HL-60 (cell line): Measurements from ENCODE around the gene ANKRD44.

Source experiments
- DNase-seq, 2 experiments: peaks; one replicate each; pipeline ENCODE4 v3.0.0-alpha.2; 2010 to 2020; ENCODE audit warnings: low read depth in 1 of 2, low spot score in 1 of 2
- H3K27ac ChIP-seq: fragments of 250-450 bp; sonication (Bioruptor Pico); replicated peaks from 2 replicates; pipeline ENCODE4 v1.5.1; 2020; ENCODE audit warnings: mild to moderate bottlenecking, moderate library complexity
- H3K27me3 ChIP-seq: fragments of 250-450 bp; sonication (Bioruptor Pico); 2 replicates; pipeline ENCODE4 v1.5.1; 2021; ENCODE audit warnings: mild to moderate bottlenecking, moderate library complexity; ENCODE audit not compliant: insufficient read depth, poor library complexity, severe bottlenecking
- H3K4me3 ChIP-seq: replicated peaks from 2 replicates; pipeline ENCODE4 v1.5.1; 2011; ENCODE audit warnings: mild to moderate bottlenecking, control low read depth, low read length; ENCODE audit not compliant: insufficient read depth
- GABPA ChIP-seq: IDR thresholded peaks from 2 replicates; pipeline ENCODE4 v1.6.1; 2012; ENCODE audit warnings: low read depth
- POLR2AphosphoS5 ChIP-seq: IDR thresholded peaks from 2 replicates; pipeline ENCODE4 v1.6.1; 2012; ENCODE audit warnings: low read depth
- SPI1 ChIP-seq: IDR thresholded peaks from 2 replicates; pipeline ENCODE4 v1.6.1; 2012; ENCODE audit warnings: low read depth, mild to moderate bottlenecking, borderline replicate concordance
- TF ChIP-seq, protein P1 (sequence below): IDR thresholded peaks from one replicate; pipeline ENCODE4 v1.5.1; 2011; ENCODE audit warnings: low read length, control low read depth, inconsistent platforms; ENCODE audit not compliant: insufficient read depth
- TF ChIP-seq, protein P2 (sequence below): IDR thresholded peaks from 2 replicates; pipeline ENCODE4 v1.6.1; 2012; ENCODE audit warnings: low read depth; ENCODE audit not compliant: insufficient replicate concordance

Gene ANKRD44

DNA sequence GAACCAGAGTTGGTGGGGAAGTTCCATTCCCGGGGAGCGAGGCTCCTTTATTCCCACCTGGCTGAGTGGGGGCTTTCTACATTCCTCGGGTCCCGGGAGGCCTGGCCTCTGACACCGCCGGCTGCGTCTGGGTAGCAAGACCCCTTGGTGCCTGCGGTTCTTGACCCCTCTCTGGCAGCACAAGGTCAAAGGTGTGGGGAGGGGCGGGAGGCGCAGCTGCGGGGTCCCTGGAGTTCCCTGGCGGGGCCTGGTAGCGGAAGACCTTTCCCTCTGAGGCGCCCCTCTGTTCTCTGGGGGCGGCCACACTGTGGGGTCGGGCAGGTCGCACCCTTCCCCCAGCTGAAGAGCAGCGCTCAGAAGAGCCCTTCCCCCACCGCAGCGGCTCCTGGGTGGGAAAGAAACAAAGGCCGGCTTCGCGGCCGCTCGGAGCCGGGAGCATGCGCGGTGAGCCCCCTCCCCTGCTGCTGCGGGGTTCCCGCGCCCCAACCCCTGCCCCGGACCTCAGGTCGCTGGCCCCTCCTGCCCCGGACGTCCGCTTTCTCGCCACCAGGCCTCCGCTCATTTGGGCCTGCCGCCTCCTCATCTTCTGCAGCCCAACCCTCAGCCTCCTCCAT lies 146.3 kb downstream of the ANKRD44 start:
- Histone ChIP-seq H3K27me3 (no peaks in the 10 kb centered on the region), H3K4me3 (no peak overlapping the region), H3K27ac (no peak overlapping the region)
- no peak for DNase-seq
- no peak for TF ChIP-seq POLR2AphosphoS5
- TF ChIP-seq, protein P1, sequence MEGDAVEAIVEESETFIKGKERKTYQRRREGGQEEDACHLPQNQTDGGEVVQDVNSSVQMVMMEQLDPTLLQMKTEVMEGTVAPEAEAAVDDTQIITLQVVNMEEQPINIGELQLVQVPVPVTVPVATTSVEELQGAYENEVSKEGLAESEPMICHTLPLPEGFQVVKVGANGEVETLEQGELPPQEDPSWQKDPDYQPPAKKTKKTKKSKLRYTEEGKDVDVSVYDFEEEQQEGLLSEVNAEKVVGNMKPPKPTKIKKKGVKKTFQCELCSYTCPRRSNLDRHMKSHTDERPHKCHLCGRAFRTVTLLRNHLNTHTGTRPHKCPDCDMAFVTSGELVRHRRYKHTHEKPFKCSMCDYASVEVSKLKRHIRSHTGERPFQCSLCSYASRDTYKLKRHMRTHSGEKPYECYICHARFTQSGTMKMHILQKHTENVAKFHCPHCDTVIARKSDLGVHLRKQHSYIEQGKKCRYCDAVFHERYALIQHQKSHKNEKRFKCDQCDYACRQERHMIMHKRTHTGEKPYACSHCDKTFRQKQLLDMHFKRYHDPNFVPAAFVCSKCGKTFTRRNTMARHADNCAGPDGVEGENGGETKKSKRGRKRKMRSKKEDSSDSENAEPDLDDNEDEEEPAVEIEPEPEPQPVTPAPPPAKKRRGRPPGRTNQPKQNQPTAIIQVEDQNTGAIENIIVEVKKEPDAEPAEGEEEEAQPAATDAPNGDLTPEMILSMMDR, result no peak
- TF ChIP-seq, protein P2, sequence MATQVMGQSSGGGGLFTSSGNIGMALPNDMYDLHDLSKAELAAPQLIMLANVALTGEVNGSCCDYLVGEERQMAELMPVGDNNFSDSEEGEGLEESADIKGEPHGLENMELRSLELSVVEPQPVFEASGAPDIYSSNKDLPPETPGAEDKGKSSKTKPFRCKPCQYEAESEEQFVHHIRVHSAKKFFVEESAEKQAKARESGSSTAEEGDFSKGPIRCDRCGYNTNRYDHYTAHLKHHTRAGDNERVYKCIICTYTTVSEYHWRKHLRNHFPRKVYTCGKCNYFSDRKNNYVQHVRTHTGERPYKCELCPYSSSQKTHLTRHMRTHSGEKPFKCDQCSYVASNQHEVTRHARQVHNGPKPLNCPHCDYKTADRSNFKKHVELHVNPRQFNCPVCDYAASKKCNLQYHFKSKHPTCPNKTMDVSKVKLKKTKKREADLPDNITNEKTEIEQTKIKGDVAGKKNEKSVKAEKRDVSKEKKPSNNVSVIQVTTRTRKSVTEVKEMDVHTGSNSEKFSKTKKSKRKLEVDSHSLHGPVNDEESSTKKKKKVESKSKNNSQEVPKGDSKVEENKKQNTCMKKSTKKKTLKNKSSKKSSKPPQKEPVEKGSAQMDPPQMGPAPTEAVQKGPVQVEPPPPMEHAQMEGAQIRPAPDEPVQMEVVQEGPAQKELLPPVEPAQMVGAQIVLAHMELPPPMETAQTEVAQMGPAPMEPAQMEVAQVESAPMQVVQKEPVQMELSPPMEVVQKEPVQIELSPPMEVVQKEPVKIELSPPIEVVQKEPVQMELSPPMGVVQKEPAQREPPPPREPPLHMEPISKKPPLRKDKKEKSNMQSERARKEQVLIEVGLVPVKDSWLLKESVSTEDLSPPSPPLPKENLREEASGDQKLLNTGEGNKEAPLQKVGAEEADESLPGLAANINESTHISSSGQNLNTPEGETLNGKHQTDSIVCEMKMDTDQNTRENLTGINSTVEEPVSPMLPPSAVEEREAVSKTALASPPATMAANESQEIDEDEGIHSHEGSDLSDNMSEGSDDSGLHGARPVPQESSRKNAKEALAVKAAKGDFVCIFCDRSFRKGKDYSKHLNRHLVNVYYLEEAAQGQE, result no peak
- no peak for TF ChIP-seq SPI1
- TF ChIP-seq GABPA, result no peak

DNA sequence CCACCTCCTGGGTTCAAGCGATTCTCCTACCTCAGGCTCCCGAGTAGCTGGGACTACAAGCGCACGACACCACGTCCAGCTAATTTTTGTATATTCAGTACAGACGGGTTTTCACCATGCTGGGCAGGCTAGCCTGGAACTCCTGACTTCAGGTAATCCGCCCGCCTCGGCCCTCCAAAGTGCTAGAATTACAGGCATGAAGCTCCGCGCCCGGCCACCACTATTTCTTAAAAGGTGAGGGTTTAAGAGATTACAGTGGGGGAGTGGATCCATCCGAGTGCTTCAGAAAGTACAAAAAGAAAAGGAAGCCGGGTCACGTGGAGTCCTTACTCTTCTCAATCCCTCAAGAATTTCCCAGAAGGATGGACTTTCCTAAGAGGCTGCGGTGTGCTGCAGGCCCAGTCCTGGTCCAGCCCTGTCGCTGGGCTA lies 146.9 kb downstream of the ANKRD44 start:
- no peak overlapping the region for H3K4me3 ChIP-seq

DNA sequence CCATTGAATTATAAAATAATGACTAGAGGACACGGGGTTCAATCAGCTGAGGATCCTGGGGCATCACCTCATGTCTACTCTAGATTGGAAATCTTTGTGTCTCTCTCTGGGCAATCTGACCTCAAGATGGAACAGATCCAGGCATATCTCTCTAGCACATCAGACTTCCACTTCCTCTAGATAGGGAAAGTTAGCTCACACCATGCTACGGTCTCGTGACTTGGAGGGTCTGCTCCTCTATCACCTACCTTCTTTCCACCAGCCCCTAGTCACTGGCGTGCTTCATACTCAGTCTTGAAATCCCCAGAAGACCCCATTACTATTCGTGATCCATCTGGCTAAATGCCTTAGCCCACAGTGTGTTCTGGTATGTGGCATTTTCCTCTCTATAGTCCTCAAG lies 148.8 kb downstream of the ANKRD44 start:
- no peak overlapping the region for H3K27ac ChIP-seq
- TF ChIP-seq GABPA, result no peak
- TF ChIP-seq, protein P1, result no peak
- TF ChIP-seq, protein P2, result no peak
- TF ChIP-seq POLR2AphosphoS5, result no peak
- TF ChIP-seq SPI1, result no peak
- no peak for DNase-seq
- no peak overlapping the region for H3K4me3 ChIP-seq
- H3K27me3 ChIP-seq, result no peaks in the 10 kb centered on the region

More for the DNA sequence above, 146.9 kb downstream of the ANKRD44 start:
- TF ChIP-seq POLR2AphosphoS5, result no peak
- TF ChIP-seq, protein P1, result no peak
- no peak for TF ChIP-seq SPI1
- TF ChIP-seq, protein P2, result no peak
- no peak for TF ChIP-seq GABPA
- DNase-seq, result no peak
- Histone ChIP-seq H3K27ac (no peak overlapping the region), H3K27me3 (no peaks in the 10 kb centered on the region)
